Thyroid gland (tissue), 4 donors: Measurements from ENCODE around the gene PLCL1. TPM values are rescaled to one million over a fixed set of nuclear protein-coding genes. Genes with fewer than 3 reads are reported as not detected.
A peak's percentile ranks its signal among the peaks of the same experiment; 100 is the strongest.

ENCODE experiments used
- DNase-seq, 2 donors: peaks; one replicate each; pipeline ENCODE4 v3.0.0-alpha.2; 2019
- H3K27ac ChIP-seq, 3 donors: fragments of 200-600 bp; sonication (generic); 1 replicate in 2 of 3; 2 replicates in 1 of 3; pipeline ENCODE4 v1.5.1; 2016 to 2019; ENCODE audit warnings: mild to moderate bottlenecking in 1 of 3, moderate library complexity in 1 of 3
- H3K27me3 ChIP-seq: fragments of 200-600 bp; sonication (generic); one replicate; pipeline ENCODE4 v1.5.1; 2019
- H3K36me3 ChIP-seq, 2 donors: fragments of 200-600 bp; sonication (generic); one replicate each; pipeline ENCODE4 v1.5.1; 2016 to 2019
- H3K4me1 ChIP-seq, 2 donors: fragments of 200-600 bp; sonication (generic); one replicate each; pipeline ENCODE4 v1.5.1; 2017 to 2019
- H3K4me3 ChIP-seq, 3 donors: fragments of 200-600 bp; sonication (generic); replicated peaks in 1 of 3; 1 replicate in 2 of 3; 2 replicates in 1 of 3; pipeline ENCODE4 v1.5.1; 2016; ENCODE audit warnings: mild to moderate bottlenecking in 1 of 3
- H3K9me3 ChIP-seq: fragments of 200-600 bp; sonication (generic); one replicate; pipeline ENCODE4 v1.5.1; 2017
- CTCF ChIP-seq, 6 experiments: fragments of 200-600 bp in 3 of 6; fragments of 450-650 bp in 3 of 6; sonication (generic) in 3 of 6; IDR thresholded peaks; one replicate each; pipeline ENCODE4 v1.5.1; 2016 to 2019; ENCODE audit warnings: antibody characterized with exemption in 6 of 6, mild to moderate bottlenecking in 2 of 6, inconsistent platforms in 1 of 6, moderate library complexity in 1 of 6
- POLR2A ChIP-seq, 2 donors: fragments of 450-650 bp; IDR thresholded peaks; one replicate each; pipeline ENCODE4 v1.6.1; 2017; ENCODE audit warnings: antibody characterized with exemption in 2 of 2, mild to moderate bottlenecking in 2 of 2, moderate library complexity in 1 of 2
- WGBS, 2 donors: methylation state at CpG; one replicate each; pipeline ENCODE4 v1.1.5; 2017; 5-methylcytosine and 5-hydroxymethylcytosine counted together
- intact Hi-C: fragments of 100-400 bp; cut with DNase I; formaldehyde crosslinking; loops from one replicate; pipeline ENCODE4 v1.15.1; 2023
- total RNA-seq, 4 donors: library from RNA; depleted of rRNA; stranded (reverse); fragments of >200 nt; gene quantifications; one replicate each; pipeline ENCODE4 v1.2.3, GENCODE V29; 2016

The PLCL1 gene
- total RNA-seq, 4 donors from 2014 or later, result 9.1 to 11.8 (median 9.9) TPM

GRCh38 chr2:197786010-197786877 is 18.1 kb upstream of the PLCL1 start:
- Histone ChIP-seq H3K36me3 (no peaks in the 10 kb centered on the region), H3K4me3 (peak overlapping the region in 2 of 3 donors; percentile 24 to 32), H3K27me3 (peaks cover 4% of the 10 kb centered on the region), H3K9me3 (no peaks in the 10 kb centered on the region), H3K4me1 (peaks cover 0 to 11% of the 10 kb centered on the region in 2 donors), H3K27ac (no peak overlapping the region)
- TF ChIP-seq CTCF (IDR thresholded peaks at IDR 0.05), result peak in 3 of 6 experiments; percentile 14 to 55 (median 26)
- TF ChIP-seq POLR2A (IDR thresholded peaks at IDR 0.05), result no peak
- intact Hi-C loops, result no loop called here
- peak; percentile 19 to 35 for DNase-seq
- 5 to 10% methylated on average over 31 to 44 of the region's 79 CpGs for WGBS, 2 donors

GRCh38 chr2:197793456-197793855 is 10.9 kb upstream of the PLCL1 start:
- no peak for TF ChIP-seq POLR2A (IDR thresholded peaks at IDR 0.05)
- no peak for TF ChIP-seq CTCF (IDR thresholded peaks at IDR 0.05)
- Histone ChIP-seq H3K36me3 (no peaks in the 10 kb centered on the region), H3K27me3 (no peaks in the 10 kb centered on the region), H3K4me1 (no peaks in the 10 kb centered on the region), H3K27ac (no peak overlapping the region), H3K9me3 (no peaks in the 10 kb centered on the region), H3K4me3 (no peak overlapping the region)
- DNase-seq, result no peak
- 80 to 84% methylated on average over 1 of the region's 1 CpG for WGBS, 2 donors
- intact Hi-C loops, result no loop called here

GRCh38 chr2:197795277-197795676 is 9.1 kb upstream of the PLCL1 start:
- Histone ChIP-seq H3K9me3 (no peaks in the 10 kb centered on the region), H3K27ac (no peak overlapping the region), H3K4me3 (no peak overlapping the region), H3K4me1 (no peaks in the 10 kb centered on the region), H3K36me3 (no peaks in the 10 kb centered on the region), H3K27me3 (no peaks in the 10 kb centered on the region)
- no peak for DNase-seq
- no peak for TF ChIP-seq CTCF (IDR thresholded peaks at IDR 0.05)
- no peak for TF ChIP-seq POLR2A (IDR thresholded peaks at IDR 0.05)
- intact Hi-C loops, result no loop called here

- Histone ChIP-seq H3K27me3 (no peaks in the 10 kb centered on the region), H3K4me3 (no peak overlapping the region), H3K36me3 (no peaks in the 10 kb centered on the region), H3K9me3 (no peaks in the 10 kb centered on the region), H3K4me1 (peaks cover under 1 to 2% of the 10 kb centered on the region in 2 donors), H3K27ac (no peak overlapping the region)
- WGBS, 2 donors, result 77 to 80% methylated on average over 4 of the region's 4 CpGs
- intact Hi-C loops, result no loop called here
- no peak for DNase-seq
- TF ChIP-seq POLR2A (IDR thresholded peaks at IDR 0.05) (no peak), CTCF (IDR thresholded peaks at IDR 0.05) (no peak)
Observed at GRCh38 chr2:197798187-197798586, 6.2 kb upstream of the PLCL1 start.

GRCh38 chr2:197799068-197799467 is 5.3 kb upstream of the PLCL1 start:
- WGBS, 2 donors, result 71 to 79% methylated on average over 3 of the region's 3 CpGs
- TF ChIP-seq POLR2A (IDR thresholded peaks at IDR 0.05) (no peak), CTCF (IDR thresholded peaks at IDR 0.05) (no peak)
- no peaks in the 10 kb centered on the region for H3K27me3 ChIP-seq
- no peak for DNase-seq
- H3K4me1 ChIP-seq, result peaks cover 9 to 11% of the 10 kb centered on the region in 2 donors
- intact Hi-C loops, result no loop called here
- no peak overlapping the region for H3K27ac ChIP-seq
- no peaks in the 10 kb centered on the region for H3K9me3 ChIP-seq
- H3K4me3 ChIP-seq, result no peak overlapping the region
- H3K36me3 ChIP-seq, result no peaks in the 10 kb centered on the region
